ENCODE measurements around the gene RAMP3.

Gene RAMP3

DNA sequence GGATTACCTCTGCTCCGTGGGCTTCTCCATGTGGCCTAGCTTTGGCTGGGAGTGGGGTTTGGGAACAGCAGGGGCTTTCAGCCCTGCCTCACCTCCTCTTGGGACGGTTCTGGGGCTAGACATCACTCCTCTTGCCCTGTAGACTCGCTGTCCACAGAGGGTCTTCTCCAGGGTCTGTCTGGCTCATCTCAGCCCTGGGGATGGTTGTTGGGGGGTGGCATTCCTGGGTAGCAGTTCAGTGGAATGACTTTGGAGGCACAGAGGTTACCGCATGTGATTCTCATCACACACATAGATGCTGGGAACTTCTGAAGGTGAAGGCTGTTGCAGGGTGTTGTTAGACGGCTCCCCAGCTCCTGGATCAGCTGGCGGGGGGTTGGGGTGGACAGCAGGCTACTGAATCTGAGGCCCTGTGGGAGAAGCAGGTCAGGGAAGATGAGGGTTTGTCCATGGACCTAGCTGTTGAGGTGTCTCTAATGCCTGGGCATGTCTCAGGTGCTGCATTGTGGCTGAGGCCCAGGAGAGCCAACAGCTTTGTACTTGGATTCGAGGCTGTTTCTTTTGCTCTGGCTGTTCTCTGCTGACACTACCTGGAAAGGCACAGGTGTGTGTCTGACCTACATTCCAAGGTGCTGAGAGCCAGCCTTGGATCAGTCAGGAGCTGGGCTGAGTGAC is 23.8 kb downstream of the RAMP3 start:
- no peak for DNase-seq

DNA sequence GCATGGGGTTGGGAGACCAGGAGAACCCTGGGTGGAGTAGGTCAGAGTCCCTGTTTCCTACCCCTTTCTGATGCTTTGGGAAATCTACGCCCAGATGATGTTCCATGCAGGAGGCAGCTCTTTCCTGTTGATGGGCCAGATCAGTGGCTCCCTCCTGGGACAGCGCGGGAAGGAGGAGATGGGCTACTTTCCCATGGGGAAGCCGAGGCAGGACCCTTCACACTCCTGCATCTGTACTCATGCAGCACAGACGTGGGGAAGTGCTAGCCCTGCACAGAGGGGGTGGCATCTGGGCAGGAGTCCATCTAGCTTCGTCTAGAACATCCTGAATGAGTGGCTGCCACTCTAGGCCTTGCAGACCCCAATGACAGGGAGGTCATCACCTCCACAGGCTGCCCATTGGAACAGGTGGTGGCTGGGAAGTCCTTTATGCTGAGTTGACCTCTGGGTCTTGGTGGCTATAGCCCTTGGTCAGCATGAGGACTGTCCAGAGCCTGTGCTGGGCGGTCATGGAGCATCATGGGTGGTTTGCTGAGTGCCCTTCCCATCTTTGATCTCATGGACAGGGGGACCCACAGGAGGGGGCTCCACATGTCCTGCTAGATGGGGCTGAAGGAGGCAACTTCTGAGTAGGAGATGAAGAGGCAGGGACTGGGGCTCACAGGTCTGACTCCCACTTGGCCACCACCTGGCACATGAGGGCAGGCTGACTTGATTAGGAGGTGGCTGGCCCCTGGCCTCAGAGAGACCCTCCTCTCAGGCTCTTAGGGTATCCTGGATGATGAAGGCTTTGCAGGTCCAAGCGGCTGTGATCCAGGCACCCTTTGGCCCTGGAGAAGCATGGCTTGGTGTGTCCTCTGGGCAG is 24.6 kb downstream of the RAMP3 start:
- DNase-seq: no peak

DNA sequence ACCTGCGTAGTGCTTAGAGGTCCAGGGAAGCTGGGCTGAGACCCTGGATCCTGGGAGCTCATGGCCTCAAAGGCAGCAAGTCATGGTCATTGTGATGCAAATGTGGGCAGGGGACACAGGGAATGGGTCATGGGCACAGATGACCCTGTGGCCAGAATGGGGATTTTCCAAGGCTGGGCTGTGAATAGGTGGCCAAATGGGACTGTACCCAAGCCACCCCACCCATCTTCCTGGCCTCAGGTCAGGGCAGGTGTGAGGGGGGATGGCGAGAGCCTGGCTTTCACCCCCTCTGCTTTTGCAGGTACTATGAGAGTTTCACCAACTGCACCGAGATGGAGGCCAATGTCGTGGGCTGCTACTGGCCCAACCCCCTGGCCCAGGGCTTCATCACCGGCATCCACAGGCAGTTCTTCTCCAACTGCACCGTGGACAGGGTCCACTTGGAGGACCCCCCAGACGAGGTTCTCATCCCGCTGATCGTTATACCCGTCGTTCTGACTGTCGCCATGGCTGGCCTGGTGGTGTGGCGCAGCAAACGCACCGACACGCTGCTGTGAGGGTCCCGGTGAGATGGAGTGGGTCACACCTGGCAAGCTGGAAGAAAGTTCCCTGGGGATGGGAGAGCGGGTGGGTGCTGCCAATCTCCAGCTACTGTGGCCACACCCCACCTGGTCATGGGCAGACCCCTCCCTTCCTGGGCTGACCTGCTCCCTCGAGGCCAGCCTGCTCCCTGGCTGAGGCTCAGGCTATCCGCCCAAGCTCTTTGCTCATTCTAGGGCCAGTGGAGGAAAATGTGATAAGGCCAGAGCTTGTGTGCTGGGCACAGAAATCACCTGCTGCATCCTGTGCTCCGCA is 25.5 kb downstream of the RAMP3 start:
- no peak for DNase-seq

DNA sequence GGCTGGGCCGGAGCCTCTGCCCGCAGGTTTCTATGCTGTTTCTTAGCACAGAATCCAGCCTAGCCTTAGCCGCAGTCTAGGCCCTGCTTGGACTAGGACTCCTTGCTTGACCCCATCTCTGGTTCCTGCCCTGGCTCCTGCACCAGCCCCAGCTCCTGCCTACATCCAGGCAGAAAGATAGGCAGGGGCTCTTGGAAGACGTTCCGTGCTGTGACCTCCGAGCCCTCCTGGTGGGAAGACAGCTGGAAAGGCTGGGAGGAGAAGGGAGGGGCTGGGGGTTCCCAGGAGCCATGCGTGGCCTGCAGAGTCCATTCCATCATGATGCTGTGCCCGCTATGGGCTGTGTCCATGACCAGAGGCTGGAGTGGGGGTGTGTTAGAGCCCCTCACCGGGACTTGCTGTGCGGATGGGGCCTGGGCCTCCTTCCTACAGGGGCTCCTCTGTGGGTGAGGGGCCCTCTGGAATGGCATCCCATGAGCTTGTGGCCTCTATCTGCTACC is 26.2 kb downstream of the RAMP3 start:
- DNase-seq: no peak

DNA sequence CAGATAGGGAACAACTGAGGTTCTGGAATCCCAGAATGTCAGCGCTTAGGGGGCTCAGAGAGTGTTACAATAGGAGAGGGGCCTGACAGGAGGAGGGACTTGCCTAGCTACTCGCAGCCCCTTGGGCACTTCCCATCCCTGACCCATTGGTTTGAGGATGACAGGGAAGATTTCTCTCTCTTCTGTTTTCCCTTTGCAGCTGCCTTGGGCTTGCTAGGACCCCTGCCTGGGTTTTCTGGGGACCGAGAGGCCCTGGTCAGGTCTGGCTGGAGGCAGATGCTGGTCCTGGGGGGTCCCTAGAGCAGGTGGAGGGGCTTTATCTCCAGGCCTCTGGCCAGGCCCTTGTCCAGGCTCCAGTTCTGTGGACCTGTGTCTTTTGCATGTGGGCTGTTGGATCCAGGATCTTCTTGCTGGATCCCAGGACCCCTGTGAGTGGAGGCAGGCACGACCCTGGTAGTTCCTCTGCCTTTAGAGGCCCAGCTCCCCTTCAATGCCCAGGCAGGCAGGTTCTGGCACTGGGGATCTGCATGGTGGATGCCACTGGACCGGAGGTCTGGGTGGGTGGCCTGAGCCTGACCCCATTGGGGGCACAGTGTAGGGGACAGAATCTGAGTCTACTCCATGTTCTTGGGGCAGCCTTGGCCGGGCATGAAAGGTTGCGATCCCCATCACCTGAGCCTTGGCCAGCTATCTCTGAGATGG is 26.9 kb downstream of the RAMP3 start:
- DNase-seq: no peak

DNA sequence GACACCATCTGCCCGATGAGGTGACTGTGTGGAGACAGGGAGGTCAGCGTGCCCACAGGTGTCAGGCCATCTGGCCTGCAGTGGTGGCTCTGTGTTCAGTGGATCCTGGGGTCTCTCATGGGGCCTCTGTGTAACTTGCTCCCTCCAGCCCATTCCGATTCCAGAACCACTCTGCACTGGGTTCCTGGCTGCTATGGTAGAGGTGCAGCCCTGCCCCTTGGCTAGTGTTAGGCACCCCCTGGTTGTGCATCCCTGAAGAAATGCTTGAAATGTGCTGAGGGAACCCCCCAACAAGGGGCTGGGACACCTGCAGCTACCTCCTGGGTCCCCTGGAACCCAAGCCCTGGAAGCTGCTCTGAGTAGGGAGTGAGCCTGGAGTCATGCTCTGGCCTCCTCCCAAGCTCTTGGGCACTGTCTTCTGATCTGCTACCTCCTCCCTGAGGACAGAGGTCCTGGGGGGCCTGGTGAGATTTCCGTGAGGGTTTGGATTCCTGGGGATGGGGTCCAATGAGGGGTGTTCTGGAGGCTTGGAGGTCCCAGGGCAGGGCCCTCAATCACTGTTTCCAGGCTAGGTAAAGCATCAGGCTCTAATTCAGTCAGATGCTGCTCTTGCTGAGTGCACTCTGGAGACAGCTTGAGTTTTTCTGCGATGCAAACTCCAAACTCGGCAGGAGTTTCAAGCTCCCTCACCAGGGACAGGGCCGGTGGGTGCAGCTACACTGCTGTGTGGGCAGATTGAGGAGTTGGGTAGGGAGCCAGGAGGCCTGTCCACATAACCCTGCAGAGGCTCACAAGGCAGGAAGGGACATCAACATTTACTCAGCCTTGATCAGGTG is 27.7 kb downstream of the RAMP3 start:
- no peak for DNase-seq

DNA sequence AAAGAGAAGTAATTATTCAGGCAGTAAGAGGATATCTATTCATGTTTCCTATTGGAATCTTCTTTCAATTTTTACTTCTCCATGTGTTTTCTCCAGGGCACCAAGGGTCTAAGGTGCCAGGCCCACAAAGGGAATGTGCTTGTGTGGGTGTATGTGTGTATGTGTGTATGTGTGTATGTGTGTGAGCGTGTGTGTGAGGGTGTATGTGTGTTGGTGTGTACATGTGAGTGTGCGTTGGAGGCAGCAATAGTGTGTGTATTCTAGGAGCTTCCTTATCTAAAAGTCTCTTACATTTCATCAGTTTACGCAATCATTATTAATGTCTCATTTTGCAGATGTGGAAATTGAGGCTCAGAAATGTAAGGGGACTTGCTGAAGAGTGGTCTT is 28.3 kb downstream of the RAMP3 start:
- DNase-seq: no peak

DNA sequence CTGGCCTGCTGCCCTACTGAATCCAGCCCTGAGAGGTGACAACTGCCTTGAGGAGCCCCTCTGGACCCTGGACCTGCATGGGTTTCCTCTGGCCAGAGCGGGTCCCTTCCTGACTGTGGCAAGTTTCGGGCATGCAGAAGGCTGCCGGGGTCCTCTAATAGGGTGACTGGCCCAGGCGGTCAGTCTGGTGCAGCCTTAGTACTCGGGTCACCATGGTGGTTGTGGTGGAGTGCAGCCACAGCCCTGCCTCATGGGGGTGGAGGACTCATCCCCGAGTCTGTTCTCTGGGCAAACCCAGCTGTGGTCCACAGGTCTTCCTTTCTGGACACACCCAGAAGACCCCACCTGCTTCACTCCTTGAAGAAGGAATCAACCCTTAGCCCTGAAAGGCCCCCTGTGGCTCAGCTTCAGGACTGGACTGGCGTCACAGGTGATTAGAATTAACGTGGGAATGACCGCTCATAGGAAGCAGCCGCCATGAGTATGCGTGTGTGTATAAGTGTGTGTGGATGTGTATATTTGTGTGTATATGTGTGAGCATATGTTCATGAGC is 28.7 kb downstream of the RAMP3 start:
- no peak for DNase-seq

DNA sequence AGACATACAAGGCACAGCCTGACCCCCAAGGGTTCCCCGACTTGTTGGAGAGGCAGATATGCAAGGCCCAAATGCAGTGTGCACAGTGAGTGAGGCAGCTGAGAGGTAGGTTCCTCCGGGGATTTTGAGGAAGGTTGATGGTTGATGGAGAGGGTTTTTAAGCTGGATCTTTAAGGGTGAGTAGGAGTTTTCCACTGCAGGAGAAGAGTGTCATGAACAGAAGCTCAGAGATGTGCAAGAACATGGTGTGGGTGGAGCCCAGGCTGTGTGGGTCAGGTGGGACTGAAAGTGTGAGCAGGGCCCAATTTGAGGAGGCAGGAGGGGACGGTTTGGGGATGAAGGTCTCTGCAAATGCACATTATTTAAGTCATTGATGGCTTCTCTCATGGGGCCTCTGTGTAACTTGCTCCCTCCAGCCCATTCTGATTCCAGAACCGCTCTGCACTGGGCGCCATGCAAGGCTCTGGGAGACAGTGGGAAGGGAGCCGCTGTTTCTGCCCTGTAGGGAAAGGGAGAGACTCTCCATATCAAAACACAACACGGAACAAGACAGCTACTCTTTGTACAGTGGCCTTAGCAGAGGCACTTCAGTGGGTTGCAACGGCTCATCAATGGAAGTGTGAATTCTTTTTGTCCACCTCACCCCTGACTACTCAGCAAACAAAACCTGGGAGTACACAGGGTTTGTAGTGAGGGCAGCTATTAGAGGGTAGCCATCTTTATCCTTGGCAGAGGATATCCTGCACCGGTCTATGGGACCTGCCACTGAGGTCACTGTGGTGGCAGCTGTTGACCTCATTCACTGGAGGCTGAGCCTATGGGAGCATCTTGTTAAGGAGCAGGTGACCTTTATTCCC is 29.7 kb downstream of the RAMP3 start:
- DNase-seq: no peak

DNA sequence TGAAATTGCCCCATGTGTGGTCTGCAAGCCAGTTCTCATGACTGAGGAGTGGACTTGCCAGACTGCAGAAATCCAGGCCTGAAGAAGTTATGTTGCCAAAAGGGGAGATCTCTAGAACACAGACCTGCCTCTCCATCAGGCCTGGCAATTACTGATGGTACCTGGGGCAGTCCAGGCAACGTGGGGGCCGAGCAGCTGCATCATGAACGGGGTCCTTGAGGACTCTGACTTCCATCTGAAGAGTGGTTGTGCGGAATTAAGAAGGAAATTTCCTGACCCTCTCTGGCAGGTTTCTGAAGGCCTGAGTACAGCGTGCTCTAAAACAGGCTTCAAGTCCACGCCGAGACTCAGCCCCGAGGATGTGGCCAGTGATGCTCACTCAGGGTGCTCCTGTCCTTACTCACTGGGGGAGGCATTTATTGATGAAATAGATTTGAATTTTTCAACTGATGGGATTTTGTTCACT is 30.4 kb downstream of the RAMP3 start:
- no peak for DNase-seq

DNA sequence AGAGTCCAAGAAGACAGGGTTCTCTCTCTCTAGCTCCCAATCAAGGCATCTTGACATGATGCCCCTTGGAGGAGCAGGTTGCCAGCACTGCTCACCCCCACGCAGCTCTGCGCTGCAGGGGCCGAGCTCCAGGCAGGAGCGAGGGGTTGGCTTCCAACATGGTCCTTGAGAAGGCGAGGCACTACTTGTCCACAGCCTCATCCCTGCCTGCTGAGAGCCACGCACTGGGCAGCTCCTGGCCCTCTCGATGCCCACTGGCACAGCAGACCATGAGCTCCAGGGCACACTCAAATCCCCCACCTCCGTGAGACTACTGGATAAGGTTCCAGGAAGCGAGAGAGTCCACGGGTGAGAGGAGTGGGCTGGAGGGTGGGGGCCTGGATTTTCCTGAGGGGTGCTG is 31.1 kb downstream of the RAMP3 start:
- no peak for DNase-seq

DNA sequence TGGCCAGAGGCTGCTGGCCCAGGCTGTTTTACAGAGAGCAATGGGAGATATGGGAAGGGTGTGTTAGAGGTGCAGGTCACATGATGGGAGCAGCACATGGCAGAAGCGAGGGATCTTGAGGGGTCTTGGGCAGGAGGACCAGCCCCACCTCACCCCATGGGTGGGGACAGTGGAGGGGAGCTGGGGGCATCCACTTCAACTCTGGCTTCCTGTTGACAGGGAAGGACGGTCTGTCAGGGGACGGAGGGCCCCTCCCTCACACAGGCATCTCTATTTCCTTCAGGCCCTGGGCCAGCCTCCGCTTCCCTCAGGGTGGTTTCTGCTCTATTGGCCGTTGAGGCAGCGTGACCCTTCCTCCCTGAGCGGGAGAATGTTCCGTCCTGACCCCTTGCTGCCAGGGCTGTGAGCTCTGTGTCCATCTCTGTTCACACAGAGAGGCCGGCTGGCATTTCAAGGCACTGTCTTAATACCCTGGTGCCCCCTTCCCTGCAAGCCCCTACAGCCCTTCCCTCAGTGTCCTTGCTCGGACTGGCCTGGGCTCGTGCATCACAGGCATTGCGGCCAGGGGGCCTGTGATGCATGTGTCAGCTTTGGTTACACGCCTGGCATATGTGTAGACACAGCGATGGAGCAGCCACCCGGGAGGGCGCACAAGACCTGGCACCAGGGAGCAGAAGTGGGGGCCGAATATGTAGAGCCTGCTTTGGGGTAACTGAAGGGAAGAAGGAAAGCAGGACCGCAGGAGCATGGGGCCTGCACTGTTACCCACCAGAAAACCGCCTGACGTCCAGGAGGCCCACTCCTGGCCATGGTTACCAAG is 31.8 kb downstream of the RAMP3 start:
- no peak for DNase-seq

DNA sequence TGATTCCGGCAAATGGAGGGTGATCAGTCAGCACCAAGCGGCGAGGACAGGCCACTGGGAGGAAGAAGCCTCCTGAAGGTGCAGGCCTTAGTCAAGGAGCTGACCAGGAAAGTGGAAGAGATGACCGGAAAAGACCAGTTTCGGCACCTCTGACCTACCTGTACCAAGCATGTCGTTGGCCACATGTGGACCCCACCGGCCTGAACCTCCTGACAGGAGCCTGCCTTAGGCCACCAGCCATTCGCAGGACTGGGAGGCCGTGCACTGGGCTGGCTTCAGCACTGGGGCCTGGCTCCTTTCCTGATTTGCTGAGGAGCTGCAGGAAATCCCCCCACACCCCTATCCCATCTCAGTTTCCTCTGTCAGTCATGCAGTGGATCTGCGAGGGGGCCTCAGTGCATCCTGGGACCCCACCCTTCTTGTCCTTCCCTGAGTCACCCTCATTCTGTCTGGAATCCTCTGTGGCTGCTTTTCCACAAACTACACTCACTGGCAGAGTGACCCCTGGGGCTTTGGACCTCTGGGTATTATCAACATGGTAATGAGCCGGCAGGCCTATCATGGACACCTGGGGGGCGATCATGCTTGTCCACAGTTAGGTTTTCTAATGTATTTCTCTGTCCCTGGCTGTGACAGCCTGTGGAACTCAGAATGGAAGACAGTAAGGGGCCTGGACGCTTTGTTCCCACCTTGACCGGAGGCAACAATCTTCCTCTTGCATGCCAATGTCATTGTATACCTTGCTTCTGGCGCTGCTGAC is 33.0 kb downstream of the RAMP3 start:
- DNase-seq: no peak

DNA sequence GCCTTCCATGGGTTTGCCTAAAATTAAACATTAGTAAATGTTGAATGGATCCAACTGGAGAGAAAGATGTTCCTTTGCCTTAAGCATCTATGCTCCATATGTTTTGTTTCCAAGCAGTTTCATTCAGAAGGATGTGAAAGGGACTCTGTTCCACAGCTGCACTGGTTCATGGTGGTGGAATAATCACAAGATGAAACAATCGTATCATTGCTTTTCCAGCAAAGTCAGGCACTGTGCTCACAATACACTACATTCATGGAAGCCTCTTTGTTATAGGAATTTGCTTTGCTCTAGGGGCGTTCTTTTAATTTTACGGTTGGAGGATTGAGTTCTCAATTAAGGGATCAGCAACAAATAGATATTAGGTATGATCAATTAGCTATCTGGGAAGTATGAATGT is 33.8 kb downstream of the RAMP3 start:
- no peak for DNase-seq

DNA sequence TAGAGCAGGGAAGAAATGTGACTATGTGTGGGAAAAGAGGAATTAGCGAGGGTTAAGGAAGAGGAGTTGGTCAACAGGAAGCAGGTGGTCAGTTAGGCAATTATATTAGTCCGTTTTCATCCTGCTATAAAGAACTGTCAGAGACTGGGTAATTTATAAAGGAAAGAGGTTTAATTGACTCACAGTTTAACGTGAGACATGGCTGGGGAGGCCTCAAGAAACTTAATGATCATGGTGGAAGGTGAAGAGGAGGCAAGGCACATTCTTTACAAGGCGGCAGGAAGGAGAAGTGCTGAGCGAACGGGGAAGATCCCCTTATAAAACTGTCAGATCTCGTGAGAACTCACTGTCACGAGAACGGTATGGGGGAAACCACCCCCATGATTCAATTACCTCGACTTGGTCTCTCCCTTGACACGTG is 35.0 kb downstream of the RAMP3 start:
- no peak for DNase-seq

DNA sequence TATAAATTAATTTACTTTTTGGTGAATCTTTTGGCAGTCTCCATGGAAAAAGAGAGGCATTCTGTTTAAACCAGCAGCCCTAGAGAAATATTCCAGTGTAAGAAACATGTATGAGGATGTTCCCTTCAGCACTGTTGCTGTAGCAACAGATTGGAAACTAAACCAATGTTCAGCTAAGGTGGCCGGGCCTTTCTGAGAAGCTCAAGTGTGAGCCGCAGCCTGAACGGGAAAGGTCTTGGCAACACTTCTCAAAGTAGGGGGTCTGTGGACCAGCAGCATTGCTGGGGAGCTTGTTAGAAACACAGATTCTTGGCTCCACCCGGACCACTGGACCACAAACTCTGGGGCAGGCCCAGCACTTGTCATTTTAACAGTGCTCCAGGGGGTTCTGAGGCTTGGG is 36.2 kb downstream of the RAMP3 start:
- DNase-seq: no peak

DNA sequence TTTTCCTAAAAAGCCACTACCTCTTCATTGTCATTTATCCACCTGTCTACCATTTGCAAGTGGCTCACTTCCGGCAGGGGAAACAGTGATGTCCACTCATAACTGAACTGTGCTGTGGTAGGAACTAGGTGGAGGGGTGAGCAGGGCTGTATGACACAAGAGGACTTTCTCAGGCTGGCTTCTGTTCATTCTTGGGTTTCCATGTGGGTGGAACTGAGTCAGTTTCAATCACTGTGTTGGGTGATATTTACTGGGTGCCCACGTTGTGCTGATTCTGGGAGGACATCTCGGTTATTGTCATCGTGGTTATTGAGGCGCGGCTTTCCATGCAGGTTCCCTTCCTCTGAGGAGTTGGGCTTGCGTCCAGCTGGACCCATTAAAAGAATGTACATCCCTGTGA is 38.8 kb downstream of the RAMP3 start:
- no peak for DNase-seq

DNA sequence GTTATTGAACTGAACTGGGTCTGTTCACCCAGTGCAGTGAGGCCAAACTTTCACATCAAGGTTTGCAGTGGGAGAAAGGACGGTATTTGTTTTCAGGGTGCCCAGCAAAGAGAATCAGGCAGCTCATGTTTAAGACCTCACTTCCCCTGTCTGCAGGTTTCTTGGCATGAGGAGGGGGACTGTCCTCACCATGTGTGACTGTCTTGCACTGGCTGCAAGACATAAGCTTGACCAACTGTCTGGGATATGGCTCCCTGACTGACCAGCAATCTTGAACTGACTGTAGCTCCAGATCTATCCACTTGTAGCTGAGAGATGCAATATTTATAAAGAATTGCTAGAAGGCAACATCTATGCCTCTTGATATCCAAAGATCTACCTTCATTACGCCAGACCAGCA is 39.9 kb downstream of the RAMP3 start:
- DNase-seq: no peak

DNA sequence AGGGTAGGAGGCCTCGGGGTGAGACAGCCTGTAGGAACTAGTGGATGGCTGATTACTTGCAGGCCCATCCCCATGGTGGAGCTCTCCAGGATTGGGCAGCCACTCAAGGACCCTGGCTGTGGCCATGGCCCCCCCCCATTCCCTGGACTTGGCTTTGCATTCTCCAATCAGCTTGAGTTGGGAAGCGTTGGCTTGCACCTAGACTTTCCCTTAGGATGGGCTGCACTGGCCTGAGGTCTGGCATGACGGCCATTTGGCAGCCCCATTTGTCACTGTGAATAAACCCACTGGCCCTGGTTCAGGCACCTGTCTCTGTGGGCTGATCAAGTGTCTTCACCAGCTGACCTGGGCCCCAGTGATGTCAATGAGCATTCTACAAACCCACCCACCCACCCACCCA is 41.4 kb downstream of the RAMP3 start:
- no peak for DNase-seq
